ENCODE data around the gene CELF4.

CELF4 gene

DNA sequence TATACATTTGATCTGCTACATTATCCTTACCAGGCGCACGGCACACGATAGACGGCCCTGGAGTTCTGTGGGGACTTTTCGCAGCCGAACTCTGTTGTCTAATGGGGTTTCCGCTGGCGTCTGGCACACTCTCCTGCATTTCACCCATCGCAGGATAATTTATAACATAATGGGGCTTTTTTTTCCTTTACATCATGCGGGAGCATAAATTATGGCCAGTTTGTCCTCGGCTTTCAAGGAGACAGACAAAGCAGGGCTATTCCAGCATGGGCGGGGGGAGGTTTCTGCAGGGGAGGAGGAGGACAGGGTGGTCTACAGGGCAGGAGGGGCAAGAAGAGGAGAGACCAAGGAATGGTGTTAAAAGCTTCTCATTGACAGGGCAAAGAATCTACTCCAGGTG, 279.8 kb downstream of the CELF4 start:
- no peak for DNase-seq (ENCODE audit: low spot score)
- TF ChIP-seq, protein P1, sequence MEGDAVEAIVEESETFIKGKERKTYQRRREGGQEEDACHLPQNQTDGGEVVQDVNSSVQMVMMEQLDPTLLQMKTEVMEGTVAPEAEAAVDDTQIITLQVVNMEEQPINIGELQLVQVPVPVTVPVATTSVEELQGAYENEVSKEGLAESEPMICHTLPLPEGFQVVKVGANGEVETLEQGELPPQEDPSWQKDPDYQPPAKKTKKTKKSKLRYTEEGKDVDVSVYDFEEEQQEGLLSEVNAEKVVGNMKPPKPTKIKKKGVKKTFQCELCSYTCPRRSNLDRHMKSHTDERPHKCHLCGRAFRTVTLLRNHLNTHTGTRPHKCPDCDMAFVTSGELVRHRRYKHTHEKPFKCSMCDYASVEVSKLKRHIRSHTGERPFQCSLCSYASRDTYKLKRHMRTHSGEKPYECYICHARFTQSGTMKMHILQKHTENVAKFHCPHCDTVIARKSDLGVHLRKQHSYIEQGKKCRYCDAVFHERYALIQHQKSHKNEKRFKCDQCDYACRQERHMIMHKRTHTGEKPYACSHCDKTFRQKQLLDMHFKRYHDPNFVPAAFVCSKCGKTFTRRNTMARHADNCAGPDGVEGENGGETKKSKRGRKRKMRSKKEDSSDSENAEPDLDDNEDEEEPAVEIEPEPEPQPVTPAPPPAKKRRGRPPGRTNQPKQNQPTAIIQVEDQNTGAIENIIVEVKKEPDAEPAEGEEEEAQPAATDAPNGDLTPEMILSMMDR (IDR thresholded peaks at IDR 0.05; ENCODE audit: extremely low read depth, missing control alignments), result no peak

DNA sequence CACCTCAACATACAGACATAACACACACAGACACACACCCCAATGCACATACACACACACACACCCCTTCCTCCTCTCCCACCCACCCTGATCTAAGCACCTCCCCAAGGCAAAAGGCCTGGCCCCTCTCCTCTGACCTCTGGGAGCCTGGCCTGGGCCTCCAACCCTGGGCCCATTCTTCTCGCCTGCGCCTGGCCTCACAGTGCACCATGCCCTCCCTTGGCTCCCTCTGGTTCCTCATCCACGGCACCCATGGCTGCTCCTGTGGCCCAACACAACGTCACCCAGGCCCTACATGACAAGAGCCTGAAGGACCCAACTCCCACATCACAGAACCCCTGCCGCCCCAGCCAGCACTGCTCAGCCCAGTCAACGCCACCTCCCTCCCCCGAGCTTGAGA, 281.3 kb downstream of the CELF4 start:
- DNase-seq (ENCODE audit: low spot score), result no peak
- TF ChIP-seq, protein P1 (IDR thresholded peaks at IDR 0.05; ENCODE audit: extremely low read depth, missing control alignments), result no peak

DNA sequence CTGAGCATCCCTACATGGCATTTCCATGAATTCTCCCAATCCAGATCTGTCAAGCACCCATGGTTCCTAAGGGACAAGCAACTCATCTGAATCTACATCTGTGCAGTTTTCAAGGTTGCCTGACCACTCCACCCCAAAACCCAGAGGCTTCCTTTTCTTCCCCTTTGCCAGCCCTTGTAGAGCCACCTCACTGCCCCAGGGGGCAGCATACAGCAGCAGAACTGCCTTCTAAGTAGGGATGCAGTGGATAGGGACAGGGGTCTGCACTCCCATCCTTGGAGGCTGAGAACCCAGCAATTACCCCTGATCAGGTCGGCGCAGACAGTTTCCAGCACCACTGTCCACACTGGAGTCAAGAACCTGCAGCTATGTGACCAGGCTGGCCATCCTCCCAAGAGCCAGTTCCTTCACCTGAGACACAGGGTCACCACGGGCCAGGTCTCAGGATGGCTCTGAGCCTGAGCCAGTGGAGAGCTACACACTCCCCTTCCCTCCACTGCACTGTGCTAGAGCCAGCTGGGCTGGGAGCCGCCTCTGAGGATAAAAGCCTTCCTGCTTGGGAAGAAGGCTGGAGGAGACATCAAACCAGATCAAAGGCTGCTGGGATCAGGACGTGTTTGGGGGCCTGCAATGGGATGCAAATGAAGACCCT, 283.1 kb downstream of the CELF4 start:
- TF ChIP-seq, protein P1 (IDR thresholded peaks at IDR 0.05; ENCODE audit: extremely low read depth, missing control alignments), result peak; percentile 34
- DNase-seq (ENCODE audit: low spot score), result no peak

DNA sequence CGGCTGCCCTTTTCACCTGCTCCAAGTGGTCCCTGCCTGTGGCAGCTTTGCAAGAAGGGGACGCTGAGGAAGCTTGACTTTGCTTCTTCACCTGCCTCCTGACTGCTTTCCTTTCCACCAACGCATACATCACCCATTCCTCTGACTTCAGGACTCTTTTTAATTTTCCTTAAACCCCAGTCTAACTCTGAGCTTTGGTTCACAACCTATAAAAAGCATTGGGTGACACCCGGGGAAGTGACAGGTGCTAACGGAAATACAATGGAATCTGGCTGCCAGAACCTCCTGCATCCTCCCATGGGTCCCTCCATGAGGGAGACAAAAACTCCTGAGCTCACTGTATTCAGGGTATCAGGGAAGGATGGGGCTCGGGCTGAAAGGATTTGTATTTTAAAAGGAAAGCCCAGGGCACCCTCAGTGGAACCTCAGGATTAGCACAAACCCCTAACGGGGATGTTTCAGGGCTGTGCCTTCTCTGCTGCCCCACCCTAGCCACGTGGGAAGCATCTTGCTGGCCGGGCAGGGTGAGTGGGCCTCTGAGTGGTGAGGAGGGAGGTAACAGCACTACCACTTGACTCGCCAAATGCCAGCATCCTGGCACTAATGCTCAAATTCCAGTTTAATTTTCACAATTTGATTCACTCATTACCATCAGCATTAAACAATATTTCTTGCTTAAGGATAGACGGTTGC, 284.8 kb downstream of the CELF4 start:
- no peak for DNase-seq (ENCODE audit: low spot score)
- TF ChIP-seq, protein P1 (IDR thresholded peaks at IDR 0.05; ENCODE audit: extremely low read depth, missing control alignments), result no peak

DNA sequence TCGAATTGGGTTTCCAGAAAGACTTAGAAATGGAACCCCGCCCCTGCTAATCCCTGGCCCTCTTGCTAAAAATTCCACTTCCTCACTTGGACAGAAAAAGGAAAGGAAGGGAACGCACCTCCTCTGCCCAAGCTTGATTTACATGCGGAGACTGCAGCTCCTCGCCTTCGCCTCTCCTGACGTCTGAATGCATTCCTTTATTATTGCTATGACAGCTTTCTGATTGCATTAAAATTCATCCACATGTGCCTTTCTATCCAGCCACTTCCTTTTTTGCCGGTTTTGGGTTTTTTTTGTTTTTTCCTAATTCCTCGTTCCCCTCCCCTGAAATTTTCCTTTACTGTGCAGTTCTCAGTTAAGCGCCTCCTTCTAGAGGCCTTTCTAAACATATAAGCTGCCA, 287.8 kb downstream of the CELF4 start:
- no peak for DNase-seq (ENCODE audit: low spot score)
- TF ChIP-seq, protein P1 (IDR thresholded peaks at IDR 0.05; ENCODE audit: extremely low read depth, missing control alignments), result no peak

DNA sequence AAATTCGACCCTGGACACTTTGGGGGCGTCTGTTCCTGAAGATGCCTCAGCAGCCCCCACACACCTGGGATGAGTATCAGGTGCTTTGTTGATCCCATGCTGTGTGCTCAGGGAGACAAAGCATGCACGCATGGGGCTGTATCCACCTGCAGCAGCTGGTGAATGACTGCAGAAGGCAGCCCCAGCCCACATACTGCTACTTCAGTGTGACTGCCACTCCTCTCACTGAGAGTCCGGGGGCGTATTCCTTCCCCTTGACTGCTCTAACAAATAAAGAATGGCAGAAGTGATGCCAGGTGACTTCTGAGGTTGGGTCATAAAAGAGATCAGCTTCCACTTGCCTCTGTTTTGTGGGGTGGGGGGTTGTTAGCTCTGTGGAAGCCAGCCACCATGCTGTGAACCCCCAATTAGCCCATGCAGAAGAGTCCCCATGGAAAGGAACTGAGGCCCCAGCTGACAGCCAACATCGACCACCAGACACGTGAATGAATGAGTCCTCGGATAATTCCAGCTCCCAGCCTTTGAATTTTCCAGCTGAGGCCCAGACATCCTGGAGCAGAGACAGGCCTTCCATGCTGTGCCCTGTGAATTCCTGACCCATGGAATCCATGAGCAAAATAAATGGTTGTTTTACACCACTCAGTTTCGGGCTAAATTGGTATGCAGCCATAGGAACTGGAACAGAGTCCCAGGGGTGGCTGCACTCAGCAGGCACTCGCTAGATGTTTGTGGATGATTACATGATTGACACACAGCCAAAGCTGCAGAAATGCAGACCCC, 289.3 kb downstream of the CELF4 start:
- TF ChIP-seq, protein P1 (IDR thresholded peaks at IDR 0.05; ENCODE audit: extremely low read depth, missing control alignments), result no peak
- DNase-seq (ENCODE audit: low spot score), result no peak

DNA sequence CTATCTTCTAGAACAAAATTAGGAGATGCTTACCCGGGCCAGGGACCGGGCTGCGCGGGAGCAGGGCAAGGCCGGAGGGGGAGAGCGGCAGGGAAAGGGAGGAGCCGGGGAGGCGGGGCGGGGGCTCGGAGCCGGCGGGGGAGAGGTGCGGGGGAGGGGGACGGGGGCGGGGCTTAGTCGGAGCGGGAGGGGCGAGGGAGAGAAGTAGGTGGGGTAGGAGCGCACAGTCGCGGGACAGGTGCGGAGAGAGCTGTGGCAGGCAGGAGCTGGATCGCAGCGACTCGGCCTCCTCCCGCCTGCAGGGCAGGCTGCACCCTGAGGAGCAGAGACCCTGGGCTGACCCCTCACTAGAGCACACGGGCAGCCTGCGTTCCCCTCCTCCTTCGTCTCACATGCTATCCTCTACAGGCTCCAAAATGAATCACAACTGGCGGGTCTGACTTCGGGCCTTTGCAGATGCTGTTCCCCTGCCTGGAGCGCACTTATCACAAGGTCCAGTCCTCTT, 290.3 kb downstream of the CELF4 start:
- TF ChIP-seq, protein P1 (IDR thresholded peaks at IDR 0.05; ENCODE audit: extremely low read depth, missing control alignments), result no peak

More for the DNA sequence above, 290.3 kb downstream of the CELF4 start:
- no peak for DNase-seq (ENCODE audit: low spot score)
